Fibroblast of lung (primary cell): ENCODE data around the gene CD82.

ENCODE experiments used
- EZH2 ChIP-seq: IDR thresholded peaks from 2 replicates; pipeline ENCODE4 v1.5.1; 2012; ENCODE audit warnings: low read length, control low read depth, mild to moderate bottlenecking; ENCODE audit errors: missing control alignments
- TF ChIP-seq, protein P1 (sequence below), 2 donors: IDR thresholded peaks in 1 of 2; conservative IDR thresholded peaks in 1 of 2; 1 replicate in 1 of 2; 2 replicates in 1 of 2; pipeline ENCODE4 v1.5.1; 2011 to 2012; ENCODE audit warnings: low read length in 2 of 2, control low read depth in 1 of 2, inconsistent platforms in 1 of 2, low read depth in 1 of 2, mild to moderate bottlenecking in 1 of 2

DNA sequence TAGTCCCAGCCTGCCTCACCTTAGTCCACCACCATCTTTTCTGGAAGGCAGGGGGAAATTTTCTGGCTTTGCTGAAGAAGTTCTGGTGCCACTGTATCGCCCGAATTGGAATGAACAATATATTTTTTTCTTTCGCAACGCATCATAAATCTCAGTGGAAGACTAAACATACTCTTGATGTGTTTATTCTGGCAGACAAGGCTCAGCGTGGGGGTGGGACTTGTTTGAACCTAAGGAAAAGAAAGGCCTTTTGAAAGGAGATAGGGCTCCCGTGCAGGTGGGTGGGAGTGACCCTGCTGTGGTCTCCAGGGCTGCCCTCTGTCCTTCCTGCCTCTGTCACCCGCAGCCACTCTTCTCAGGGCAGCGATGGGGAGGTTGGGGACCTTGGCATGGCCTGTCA lies 42.5 kb downstream of the CD82 start:
- TF ChIP-seq, protein P1, sequence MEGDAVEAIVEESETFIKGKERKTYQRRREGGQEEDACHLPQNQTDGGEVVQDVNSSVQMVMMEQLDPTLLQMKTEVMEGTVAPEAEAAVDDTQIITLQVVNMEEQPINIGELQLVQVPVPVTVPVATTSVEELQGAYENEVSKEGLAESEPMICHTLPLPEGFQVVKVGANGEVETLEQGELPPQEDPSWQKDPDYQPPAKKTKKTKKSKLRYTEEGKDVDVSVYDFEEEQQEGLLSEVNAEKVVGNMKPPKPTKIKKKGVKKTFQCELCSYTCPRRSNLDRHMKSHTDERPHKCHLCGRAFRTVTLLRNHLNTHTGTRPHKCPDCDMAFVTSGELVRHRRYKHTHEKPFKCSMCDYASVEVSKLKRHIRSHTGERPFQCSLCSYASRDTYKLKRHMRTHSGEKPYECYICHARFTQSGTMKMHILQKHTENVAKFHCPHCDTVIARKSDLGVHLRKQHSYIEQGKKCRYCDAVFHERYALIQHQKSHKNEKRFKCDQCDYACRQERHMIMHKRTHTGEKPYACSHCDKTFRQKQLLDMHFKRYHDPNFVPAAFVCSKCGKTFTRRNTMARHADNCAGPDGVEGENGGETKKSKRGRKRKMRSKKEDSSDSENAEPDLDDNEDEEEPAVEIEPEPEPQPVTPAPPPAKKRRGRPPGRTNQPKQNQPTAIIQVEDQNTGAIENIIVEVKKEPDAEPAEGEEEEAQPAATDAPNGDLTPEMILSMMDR (conservative IDR thresholded peaks at IDR 0.05 in 1 of 2, IDR thresholded peaks at IDR 0.05 in 1 of 2; ENCODE audit: low read depth in 1 of 2, low read length in 2 of 2), result no peak
- no peak for TF ChIP-seq EZH2
